Activated T-cell treated with anti-CD3 and anti-CD28 coated beads, Interleukin-2, amount 50 U/mL, for 48 hours (primary cell): ENCODE data around the gene BMP2K.
A peak's percentile ranks its signal among the peaks of the same experiment; 100 is the strongest.
"Not testable (repeated sequence)": the region's sequence is repeated elsewhere in the genome, so short reads cannot be mapped to it uniquely, and the experiment has no call there.

Source experiments
- DNase-seq, 2 experiments: peaks; one replicate each; pipeline ENCODE4 v3.0.0-alpha.2; 2020

Gene BMP2K

DNA sequence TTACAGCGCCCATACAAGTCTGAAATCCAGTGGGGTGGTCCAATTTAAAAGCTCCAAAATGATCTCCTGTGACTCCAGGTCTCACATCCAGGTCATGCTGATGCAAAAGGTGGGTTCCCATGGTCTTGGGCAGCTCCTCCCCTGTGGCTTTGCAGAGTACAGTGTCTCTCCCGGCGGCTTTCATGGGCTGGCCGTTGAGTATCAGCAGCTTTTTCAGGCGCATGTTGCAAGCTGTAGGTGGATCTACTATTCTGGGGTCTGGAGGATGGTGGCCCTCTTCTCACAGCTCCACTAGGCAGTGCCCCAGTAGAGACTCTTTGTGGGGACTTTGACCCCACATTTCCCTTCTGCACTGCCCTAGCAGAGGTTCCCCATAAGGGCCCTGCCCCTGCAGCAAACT is 92.6 kb downstream of the BMP2K start:
- not testable (repeated sequence) for DNase-seq

DNA sequence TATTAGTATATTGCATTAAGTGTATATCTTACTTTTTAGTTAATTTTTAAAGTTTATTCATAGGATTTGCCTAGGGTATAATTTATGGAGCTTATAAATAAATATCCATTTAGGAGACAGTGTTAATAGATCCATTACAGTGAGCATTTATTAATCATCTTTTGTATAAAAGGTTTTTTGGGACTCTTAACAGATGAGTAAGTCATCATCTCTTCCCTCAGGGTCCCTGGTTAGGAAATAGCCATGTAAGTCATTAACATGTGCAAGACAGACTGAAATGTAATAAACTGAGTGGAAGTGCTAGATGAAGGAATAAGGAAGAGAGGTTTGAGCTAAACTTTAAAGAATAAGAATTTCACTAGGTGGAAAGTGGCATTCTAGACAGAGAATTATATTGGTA is 93.9 kb downstream of the BMP2K start:
- no peak for DNase-seq

DNA sequence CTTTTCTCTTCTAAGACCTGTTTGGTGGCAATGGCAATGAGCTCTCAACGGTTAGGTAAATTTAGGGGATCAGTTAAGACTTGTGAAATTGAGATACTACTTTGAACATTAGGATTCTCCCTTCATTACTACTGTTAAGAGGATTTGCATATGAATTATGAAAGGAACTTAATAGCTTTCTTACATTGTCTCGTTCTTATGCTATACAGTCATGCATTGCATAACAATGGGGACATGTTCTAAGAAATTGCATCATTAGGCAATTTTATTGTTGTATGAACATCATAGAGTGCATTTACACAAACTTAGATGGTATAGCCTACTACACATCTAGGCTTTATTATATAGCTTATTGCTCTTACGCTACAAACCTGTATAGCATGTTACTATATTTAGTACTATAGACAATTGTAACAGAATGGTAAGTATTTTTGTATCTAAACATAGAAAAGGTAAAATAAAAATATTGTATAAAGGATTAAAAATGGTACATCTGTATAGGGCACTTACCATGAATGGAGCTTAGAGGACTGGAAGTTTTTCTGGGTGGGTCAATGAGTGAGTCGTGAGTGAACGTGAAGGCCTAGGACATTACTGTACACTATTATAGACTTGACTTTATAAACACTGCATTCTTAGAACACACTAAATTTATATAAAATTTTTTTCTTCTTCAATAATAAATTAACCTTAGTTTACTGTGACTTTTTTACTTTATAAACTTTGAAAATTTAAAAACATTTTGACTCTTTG is 100.6 kb downstream of the BMP2K start:
- no peak for DNase-seq

DNA sequence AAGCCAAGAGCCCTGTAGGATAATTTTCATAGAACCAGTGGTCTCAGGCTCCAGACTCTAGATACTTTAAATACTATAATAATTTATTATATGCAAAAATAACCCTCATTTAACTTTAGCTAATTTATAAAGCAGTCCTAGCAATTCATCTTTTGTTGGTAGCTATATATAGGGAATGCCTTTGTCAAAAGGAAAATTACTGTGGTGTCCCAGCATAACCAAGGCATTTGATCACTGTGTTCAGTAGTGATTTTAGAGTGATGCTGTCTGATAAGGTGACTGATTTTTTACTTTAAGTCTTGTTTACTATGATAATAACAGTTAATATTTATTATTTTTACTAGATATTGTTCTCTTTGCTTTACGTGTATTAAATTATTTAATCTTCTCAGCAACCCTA is 101.9 kb downstream of the BMP2K start:
- no peak for DNase-seq

DNA sequence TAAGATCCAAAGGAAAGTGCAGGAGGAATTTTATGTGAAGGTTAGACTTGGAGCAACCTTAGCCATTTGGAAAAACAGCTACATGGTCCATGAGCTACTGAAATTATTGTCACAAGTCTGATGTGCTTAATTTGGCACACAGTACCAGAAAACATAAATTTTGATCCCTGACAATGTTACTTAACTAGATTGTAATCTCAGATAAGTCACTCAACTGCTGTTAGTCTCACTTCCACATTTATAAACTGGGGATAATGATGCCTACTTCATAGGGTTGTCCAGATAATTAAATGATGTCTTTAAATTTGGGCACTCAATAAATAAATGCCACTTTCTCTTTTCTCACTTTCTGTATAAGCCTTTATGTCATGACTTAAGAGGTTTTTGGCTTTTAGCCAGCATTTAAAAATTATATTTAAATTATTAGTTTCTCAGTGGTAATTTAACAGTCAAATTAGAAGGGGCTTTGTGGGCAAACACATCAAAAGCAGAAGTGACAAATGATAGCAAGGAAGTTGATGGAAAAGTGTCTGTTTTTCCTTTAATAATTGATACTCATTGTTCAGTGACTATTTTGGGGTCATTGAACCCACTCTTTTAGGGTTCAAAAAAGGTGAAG is 104.8 kb downstream of the BMP2K start:
- DNase-seq = no peak

DNA sequence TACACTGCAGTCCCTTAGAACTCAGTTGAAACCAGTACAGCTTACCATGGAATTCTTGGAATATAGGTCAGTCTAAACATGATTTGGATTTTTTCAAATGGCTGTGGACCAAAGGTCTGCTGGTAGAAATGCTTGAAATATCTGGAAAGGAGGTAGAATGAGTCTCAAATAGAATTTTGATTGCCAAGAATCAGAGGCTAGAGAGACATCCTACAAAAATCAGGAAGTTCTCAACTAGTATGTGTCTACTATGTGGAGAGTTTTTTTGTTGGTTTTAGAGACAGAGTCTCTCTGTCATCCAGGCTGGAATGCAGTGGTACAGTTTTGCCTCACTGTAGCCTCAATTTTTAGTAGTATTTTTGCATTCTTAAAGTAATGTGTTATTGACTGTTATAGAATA is 109.4 kb downstream of the BMP2K start:
- DNase-seq = no peak

DNA sequence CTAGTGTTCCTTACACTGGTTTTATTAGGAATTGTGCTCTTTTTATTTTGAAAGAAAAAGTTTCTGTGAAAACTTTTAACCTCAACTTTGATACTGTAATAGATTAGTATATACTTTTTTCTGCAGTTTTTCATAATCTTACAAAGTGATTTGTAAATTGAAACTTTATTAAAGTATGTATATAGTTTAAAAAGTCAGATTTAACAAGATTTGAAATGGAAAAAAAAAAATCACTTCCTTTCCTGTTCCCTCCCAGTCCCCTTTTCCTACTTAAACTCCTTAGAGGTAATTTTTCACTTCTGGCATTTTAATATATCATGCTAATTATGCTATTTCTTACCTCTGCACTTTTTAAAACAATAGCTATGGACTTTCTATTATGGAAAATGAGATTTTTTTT is 113.8 kb downstream of the BMP2K start:
- no peak for DNase-seq

DNA sequence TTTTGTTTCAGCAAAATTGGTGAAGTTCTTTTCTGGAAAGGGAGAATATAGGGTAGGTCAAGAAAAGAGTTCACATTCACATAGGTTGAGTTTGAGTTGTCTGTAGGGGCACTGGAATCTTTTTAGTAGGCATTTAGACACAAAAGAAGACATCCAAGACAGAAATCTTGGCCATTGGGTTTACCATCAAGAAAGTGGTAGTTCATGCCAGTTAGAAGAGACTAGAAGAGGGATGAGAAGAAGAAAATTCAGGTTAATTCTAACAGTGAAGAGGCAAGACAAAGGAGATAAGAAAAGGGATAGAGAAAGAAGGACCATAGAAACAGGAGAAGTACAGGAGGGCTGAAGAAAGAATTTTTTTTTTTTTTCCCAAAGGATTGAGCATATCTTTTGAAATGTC is 123.2 kb downstream of the BMP2K start:
- no peak for DNase-seq

DNA sequence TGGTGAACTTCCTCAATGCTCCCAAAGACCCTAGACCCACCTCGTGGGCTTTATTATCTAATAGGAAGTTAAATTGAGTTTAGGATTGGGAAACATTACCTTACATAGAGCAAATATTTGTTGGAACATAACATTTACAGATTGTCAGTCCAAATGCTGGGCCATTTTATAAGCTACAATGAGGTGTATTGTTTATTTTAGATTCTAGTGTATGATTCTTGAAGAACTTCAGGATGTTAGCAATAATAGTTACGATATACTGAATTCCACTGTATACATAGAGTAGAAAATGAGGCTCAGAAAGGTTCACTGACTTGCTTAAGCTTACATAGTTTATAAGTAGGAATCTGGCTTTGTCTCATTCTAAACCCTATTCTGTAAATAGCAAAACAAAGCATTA is 125.7 kb downstream of the BMP2K start:
- no peak for DNase-seq

DNA sequence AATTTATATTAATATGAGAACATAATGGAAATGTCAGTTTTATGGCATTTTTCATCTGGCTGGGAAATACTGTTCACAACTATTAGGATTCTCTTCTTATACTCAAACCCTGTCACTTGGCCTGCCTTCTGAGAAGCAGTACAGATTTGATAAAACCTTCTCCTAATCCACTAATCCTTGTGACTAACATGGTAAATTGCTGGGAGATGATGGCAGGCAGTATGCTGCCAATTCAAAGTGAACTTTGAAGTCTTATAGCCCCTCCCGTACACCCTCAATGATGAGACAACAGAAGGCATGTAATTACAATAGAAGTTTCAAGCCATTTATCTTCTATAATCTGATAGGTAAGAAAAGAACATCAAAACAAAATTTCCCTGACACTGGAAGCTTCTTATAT is 126.1 kb downstream of the BMP2K start:
- DNase-seq = no peak

DNA sequence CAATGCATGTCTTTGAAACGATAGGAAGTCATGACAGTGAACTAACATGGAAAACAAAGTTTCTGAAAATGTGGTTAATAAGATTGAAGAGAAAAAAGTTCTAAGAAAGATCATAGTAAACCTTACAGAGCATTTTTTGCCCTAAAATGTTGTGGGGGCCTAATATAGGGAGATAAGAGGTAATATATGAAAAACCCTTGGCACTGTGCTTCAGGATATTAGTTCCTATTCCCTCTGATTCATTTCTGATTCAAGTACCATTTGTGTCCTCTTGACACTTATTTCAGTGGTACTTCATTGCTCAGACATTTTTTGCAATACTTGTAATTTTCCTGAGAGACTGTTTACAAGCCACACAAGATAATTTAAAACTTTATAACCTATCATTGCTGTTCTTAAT is 128.0 kb downstream of the BMP2K start:
- DNase-seq = no peak

DNA sequence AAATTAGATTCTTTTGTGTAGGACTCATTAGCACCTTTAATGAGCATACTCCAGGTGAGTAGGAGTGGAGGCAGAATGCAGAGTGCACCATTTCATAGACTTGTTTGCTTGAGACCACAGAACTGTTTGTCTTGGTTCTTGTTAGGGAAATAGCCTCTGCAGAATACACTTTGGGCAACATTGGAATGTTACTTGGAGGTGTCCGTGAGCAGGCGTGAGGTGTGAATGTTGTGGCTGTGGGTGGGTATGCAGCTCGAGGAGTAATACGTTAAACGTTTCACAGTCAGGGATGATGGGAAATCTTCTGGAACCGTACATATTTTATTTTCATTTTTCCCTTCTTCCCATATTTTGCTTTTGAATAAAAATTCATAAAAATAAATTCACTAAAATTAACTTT is 131.5 kb downstream of the BMP2K start:
- no peak for DNase-seq

DNA sequence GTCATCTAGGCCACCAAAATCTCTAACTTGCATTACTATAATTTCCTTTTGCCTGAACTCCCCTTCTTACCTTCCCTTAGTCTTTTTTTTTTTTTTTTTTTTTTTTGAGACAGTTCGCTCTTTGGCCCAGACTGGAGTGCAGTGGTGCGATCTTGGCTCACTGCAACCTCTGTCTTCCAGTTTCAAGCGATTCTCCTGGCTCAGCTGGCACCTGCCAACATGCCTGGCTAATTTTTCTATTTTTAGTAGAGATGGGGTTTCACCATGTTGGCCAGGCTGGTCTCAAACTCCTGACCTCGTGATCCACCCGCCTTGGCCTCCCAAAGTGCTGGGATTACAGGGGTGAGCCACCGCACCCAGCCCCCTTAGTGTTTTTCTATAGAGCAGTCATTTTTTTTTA is 132.8 kb downstream of the BMP2K start:
- DNase-seq = not testable (repeated sequence)

DNA sequence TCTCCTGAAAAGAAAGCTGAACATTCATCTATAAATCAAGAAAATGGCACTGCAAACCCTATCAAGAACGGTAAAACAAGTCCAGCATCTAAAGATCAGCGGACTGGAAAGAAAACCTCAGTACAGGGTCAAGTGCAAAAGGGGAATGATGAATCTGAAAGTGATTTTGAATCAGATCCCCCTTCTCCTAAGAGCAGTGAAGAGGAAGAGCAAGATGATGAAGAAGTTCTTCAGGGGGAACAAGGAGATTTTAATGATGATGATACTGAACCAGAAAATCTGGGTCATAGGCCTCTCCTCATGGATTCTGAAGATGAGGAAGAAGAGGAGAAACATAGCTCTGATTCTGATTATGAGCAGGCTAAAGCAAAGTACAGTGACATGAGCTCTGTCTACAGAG is 134.5 kb downstream of the BMP2K start:
- no peak for DNase-seq

DNA sequence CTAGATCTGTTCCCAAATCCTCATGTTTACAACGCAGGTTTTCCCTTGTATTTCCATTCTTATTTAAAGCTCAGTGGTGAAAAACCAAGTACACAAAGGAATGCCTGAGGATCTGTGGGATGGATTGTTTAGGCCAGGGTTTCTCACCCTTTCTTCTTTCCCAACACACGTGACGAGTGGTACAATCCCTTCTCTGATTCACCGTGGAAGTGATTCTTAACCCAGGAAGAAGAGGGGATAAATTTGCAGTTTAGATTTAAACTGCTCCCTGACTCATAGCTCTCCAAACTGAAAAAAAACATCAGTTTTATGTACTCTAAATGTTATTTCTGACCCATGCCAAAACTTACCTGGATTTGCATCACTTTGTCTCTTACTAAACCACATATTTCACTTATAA is 146.1 kb downstream of the BMP2K start:
- no peak for DNase-seq

DNA sequence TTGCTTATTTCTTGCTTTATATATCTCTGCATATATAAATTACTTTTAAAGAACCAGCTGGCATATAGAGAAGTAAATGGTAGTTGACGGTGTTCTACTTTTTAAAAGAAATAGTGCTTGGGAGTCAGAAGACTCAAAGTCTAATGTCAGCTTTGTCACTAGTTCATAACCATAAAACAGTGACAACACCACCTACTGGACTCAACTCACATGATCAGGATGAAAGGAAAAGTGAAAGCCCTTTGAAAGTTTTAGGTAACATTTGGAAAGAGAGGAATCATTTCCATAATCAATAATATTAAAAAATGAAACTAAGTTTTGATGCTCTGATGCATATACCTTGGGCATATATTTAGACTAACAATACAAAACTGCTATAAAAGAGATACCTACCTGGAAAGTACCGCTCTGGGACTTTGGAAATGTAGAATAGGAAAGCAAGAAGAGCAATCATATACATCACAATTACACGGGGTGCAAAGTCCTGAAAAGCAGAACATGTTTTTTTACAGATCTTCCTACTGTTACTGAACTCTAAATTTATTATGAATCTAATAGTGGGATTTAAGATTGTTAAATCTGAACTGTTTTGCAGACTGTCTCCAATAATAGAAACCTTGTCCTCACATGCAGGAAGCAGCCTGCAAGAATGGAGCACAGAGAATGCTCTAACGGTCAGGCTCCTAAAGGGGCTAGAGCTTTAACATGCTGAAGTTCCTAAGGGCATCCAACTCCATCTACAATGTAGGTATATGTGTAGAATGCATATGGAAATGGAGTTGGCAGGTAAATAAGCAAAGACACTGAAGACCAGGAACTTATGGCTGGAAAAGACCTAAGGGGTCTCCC is 147.5 kb downstream of the BMP2K start:
- no peak for DNase-seq

DNA sequence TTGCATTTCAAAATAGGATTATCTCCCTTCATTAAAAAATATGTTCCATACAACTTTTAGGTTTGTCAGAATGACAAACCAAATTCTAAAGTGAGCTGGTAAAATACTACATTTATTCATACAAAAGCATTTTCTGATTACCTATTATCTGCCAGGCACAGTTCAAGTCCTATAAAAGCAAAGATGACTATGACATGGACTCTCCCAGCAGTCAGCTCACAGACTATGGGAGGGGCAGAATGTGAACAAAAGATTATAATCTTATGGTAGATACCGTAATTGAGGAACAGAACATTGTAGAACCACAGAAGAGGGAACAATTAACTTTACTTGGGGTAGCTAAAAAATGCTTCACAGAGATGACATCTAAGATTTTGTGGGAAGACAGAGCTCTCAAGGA is 150.7 kb downstream of the BMP2K start:
- DNase-seq = no peak

DNA sequence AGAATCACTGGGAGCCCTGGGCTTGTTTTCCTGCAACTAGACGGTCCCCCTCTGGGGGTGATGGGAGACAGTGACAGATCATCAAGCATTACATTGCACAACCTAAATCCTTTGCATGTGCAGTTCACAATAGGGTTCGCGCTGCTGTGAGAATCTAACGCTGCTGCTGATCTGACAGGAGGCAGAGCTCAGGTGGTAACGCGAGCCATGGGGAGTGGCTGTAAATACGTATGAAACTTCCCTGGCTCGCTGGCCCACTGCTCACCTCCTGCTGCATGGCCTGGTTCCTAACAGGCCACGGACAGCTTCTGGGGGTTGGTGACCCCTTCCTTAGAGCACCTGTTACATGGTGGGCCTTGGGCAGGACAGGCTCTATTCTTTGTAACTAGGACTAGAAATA is 152.7 kb downstream of the BMP2K start:
- no peak for DNase-seq

DNA sequence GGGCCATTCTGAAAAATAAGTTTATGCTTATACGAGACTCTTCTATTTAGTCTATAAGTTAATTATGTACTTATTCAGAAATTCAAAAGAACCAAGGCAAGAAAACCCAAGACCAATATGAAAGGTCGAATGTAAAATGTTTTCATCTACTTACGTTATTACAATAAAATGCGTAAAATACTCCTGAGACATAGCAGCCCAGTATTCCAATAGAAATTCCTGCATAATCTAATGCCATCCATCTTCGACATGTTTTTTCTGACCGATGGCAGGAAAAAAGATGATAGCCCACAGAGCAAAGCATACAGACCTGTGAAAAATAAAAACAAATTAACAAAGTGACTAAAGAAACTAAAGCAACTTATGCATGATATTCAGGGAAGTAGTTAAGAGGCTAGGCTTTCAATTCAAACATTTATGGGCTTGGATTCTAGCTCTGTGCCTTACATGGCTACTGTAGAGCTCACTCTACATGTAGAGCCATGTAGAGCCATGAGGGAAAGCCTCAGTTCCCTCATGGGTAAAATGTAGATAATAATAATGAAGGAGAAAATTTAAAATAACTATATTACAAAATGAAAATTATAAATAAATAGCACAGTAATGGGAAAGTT is 154.0 kb downstream of the BMP2K start:
- no peak for DNase-seq

DNA sequence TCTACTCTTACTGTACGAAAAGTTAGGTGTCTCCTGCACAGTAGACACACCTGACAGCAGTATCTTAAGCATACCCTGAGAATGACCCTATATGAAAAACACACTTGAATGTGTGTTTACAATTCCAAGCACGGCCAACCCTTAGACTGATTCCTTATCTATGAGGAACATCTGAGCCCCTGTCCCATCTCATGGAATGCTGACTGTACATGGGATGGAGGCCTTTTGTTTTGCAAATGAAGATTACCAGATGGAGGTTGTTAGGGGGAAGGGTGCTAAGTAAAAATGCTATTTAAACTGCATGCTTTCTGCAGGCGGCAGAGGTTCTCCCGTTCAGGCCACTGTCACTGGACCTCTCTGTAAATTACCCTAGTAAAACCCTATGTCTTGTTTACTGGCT is 160.8 kb downstream of the BMP2K start:
- no peak for DNase-seq

DNA sequence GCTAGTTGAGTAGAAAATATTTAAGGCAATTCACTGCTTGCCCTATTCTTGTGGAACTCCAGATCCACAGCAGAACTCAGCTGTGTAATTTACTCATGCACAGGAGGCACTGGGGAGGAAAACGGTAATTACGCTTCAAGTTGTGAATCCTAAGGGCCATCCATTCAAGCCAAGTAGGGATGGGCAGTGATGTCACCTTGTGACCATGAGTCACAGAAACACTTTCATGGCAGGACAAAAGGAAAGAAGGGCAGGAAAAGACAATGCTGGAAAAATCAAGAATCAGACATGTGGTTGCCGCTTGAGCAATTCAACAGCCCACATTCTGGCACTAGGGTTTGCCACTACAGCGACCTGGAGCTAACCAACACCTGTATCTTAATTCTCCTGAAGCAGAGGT is 161.7 kb downstream of the BMP2K start:
- no peak for DNase-seq

DNA sequence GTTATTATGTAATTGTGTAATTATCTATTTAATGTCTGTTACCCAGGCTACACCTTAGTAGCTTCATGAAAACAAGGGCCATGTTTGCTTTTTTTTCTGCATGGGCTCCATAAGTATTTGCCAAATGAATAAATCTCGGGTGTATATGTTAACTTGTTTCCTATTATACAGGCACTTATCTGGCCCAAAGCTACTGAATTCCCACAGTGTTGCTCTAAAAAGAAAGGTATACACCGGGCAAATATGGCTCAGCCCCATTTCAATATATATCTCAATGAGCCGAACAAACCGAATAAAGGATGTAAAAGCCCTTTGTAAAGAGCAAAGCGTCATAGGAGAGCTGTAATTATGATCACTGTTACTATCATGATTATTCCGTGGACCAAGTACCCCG is 162.3 kb downstream of the BMP2K start:
- no peak for DNase-seq

DNA sequence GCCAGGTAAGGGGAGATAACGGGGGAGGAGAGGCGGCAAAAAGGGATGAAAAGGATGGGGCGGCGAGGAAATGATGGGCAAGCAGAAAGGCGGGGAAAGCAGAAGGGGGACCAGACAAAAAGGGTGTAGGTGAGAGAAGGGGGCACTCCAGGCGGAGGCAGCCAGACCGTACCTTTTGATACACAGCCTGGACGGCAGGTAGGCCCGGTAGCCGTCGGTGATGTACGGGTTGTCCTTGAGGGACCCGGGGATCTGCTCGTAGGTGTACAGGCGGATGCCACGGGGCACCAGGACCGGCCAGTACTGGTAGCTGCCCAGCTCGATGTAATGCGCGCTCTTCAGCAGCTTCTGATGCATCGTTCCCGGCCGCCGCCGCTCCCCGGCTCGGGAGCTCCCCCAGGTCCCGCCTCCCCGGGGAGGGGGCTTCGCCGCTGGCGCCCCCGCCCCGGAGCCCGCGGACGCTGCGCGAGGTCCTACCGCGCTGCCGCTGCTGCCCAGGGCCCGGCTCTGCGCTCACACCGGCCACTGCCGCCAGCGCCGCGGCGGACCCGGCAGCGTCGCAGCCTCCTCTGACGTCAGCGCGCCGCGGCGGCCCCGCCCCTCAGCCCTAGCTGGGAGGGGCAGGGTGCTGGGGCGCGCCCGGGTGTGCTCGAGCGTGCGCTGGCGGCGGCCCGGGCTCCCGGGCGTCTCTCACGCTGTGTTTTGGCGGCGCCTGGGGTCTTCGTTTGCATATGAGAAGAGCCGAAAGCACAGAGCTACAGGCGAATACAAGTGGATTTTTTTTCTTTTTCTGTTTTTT is 162.9 kb downstream of the BMP2K start, which contains the start of gene PAQR3:
PAQR3 (minus strand) TSS at position 571 of the 799 bp plus-strand sequence; CDS start at position 357, 214 bp downstream.
- DNase-seq = peak; percentile 87 to 88
